NCI-H1417 (cell line): ENCODE data around the gene RCOR1.
"Not testable (repeated sequence)": the region's sequence is repeated elsewhere in the genome, so short reads cannot be mapped to it uniquely, and the experiment has no call there.

Experiments
- DNase-seq, 3 experiments: peaks; one replicate each; lab custom pipeline; 2025; lab: John Stamatoyannopoulos, UW

The RCOR1 gene

DNA sequence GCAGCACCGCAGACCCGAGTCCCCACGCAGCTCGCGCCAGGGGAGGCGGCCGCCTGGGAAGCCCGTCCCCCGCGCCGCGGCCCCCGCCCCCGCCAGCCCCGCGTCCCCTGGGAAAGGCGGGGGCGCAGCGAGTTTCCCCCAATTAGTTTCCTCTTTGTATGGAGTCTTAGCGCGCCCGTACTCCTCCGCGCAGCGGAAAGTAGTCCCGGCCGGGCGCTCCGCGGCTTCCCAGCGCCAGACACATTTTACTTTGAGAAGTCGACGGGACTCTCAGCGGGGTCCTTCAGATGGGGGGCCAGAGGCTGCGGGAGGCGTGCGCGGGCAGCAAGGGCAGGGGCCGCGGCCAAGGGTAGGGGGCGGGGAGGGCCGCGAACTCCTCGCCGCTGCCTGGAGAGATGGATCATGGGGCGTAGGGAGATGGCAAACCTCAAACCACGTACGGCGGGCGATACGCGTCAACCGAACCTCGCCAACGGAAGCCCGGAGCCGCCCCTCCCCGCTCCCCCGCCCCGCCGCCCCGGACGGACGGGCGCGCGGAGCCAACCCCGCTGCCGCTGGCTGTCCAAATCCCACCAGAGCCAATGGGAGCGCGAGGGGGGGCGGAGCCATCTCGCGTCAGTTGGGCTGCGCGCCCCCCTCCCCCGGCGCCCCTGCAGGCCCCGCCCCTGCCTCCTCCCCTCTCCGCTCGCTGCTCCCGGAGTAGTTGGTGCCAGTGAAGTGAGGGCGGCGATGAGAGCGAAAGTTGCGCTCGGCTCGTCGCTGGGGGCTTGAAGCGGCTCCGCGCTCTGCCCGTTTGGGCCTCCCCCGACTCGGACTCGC lies at the start of gene RCOR1:
RCOR1 (plus strand) TSS at position 706 of the 819 bp plus-strand sequence. CDS start 238 bp downstream, outside the sequence.
- DNase-seq = peak; percentile 98 to 99 (median 99)

DNA sequence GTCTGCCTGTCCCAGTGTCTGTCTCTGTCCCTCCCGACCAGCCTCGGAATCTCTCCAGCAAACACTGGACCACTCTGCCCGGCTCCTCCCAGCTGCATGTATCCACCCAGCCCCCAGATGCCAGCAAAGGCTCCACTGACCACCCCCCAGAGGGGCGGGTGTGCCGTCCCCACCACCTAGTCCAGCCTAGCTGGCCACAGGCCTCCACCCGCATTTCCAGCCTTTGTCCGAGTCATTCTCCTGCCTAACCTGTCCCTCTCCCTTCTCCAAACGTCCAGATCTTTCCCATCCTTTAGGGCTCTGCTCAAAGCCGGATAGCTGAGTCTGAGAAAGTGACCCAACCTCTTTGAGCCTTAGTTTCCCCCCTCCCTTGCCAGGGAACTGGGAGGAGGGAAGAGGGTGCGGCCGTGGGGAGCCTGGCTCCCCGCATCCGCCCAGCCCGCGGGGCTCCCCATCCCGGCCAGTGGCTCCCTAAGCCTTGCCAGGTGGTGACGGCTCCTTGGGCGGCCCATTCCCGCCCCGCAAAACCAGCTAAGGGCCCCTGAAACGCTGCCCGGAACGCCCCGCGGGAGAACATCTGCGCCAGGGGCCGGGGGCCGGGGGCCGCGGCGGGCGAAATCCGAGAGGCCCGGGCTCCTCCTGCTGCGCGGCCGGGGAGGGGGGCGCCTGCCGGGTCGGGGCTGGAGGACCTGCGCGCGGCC lies 48.3 kb upstream of the RCOR1 start:
- DNase-seq = peak in 2 of 3 experiments; percentile 14 to 22

GRCh38 chr14:102544747-102545460 lies 47.5 kb upstream of the RCOR1 start:
- DNase-seq = no peak

DNA sequence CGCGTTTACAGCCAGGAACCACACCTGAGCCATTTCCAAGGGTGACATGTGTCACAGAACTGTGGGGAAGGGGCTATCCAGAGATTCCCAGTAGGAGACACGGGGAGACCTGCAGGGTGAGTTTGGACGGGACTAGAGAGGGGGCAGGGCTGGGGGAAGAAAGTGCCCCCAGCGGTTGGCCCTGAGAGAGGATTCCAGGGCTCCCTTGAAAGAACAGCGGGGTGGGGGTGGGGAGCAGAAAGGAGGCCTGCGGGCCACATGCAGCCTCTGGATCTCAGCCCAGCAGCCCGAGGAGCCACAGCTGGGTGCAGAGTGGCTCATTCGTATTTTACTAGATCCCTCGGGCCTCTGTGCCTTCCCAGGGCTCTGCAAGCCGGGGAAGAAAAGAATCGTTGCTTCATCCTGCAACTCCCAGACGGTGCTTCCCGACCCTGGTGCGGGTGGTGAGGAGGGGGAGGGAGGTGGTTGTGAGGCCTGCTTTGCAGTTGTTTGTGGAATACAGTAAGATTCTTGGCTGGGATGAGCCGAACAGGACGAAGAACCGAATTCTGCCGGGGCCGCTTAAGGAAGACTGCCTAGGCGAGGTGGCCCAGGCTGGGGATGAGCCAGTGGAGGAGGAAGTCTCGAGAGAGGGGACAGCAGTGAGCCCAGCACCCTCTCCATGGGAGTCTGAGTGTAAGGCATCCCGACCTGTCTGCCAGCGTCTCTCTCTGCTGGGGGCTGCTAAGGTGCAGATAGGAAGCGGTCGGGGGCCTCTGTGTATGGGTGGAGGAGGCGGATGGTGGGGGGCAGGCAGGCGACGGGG lies 46.8 kb upstream of the RCOR1 start:
- no peak for DNase-seq

- DNase-seq = no peak
Measured at GRCh38 chr14:102548616-102549240, 43.7 kb upstream of the RCOR1 start.

GRCh38 chr14:102550927-102551401 lies 41.5 kb upstream of the RCOR1 start:
- DNase-seq = not testable (repeated sequence)

DNA sequence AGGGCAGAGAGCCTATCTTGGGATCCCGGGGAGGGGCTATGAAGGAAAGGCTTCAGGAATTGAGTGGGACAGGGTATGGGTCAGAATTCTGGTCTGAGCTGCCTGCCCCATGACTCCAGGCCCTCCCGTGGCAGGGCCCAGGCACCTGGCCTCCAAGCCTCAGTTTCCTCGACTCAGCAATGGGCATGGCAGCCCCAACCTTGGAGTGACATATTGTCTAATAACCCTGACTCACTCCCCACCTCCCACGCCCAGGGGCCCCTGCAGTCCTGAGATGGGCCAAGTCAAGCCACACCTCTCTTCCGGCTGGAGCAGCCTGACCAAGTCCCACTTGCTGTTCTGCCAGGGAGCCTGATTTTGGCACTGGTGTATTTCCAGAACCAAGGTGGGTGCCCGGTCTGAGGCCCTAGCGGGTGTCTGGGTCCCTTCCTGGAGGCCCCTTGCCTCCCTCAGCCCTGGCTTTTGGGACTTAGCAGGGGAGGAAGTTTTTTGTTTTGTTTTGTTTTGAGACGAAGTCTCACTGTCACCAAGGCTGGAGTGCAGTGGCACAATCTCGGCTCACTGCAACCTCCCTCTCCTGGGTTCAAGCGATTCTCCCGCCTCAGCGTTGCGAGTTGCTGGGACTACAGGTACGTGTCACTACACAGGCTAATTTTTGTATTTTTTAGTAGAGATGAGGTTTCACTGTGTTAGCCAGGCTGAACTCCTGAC lies 40.3 kb upstream of the RCOR1 start:
- no peak for DNase-seq

DNA sequence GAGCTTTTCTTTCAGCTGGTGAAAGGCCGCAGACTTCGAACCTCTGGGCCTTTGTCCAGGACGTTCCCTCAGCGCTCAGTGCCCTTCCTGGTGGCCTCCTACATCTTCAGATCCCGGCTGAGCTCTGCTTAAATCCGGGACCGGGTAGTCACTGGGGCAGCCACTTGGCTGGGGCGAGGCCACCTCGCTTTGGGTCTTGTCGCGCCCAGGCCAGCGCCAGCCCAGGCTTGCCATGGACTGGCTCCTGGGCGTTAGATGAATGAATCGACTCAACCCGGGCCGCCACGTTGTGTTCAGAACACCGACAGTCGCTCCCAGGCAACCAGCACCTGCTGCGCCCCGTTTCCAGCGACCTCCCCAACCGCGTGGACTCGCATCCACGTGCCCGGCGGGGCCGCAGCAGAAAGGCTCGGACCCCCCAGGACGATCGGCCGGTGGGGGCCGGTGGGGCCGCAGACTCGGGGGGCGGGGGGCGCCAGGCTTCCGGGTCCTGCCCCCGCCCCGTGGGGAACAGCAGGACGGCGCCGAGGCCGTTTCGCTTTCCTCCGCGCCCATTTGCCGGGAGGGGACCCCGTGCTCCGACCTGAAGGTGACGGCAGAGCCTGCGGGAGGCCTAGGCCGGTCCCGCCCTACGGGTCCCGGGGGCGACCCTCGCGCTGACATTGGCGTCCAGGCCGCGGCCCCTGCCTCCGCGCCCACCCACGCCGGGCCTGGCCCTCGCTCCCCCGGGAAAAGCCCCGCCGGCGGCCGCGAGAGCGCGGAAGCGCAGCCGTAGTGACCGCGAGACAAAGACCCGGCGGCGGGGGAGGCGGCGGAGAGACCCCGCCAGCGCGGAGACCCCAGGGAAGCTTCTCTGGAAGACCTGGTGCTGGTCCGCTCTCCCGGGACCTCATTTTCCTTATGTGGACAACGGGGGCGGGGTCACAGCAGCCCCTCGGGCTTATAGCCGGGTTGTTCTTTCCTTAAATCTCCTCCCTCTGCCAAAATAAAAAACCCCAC lies 37.3 kb upstream of the RCOR1 start:
- DNase-seq = peak; percentile 37 to 73 (median 65)

DNA sequence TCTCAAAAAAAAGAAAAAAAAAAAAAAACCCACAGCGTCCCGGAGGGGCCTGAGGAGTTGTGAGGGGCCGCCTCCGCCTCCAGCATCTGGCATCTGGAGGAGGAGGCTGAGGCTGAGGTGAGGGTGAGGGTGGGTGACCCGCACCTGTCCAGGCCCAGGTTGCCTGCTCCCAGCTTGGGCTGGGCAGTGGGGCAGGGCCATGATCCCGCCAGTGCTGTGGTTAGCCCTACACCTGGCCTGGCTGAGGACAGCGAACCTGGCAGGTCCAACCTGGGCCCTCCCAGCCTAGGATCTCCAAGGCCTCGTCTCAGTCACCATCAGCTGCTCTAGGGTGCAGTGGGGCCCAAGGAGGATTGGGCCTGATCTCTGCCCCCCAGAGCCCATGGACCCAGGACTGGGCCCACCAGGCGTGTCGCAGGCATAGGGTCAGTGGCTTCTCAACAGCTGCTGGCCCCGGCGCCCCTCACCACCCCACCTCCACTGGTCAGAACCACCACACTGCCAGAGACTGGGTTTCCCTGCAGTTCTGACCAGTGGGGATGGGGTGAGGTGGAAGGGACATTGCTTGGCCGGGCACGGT lies 36.3 kb upstream of the RCOR1 start:
- no peak for DNase-seq

GRCh38 chr14:102557434-102558226 lies 34.8 kb upstream of the RCOR1 start:
- no peak for DNase-seq

DNA sequence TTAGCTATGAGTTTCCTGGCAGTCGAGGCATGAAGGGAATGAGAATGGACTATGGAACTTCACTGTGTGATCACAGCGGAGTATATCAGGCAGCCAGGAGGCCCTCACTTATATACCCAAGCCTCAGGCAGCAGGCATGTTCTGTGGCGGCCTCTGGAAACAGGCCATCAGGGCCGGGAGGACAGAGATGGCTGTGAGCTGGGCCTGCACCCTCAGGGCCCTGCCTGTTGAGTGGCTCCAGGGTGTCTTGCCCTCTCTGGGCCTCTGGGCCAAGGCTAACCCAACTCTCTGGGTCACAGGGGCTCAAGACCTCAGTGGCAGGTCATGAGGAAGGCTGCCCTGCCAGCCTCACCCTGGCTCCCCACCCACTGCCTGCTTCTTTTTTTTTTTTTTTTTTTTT lies 33.9 kb upstream of the RCOR1 start:
- no peak for DNase-seq

GRCh38 chr14:102560458-102561261 lies 31.8 kb upstream of the RCOR1 start:
- no peak for DNase-seq

DNA sequence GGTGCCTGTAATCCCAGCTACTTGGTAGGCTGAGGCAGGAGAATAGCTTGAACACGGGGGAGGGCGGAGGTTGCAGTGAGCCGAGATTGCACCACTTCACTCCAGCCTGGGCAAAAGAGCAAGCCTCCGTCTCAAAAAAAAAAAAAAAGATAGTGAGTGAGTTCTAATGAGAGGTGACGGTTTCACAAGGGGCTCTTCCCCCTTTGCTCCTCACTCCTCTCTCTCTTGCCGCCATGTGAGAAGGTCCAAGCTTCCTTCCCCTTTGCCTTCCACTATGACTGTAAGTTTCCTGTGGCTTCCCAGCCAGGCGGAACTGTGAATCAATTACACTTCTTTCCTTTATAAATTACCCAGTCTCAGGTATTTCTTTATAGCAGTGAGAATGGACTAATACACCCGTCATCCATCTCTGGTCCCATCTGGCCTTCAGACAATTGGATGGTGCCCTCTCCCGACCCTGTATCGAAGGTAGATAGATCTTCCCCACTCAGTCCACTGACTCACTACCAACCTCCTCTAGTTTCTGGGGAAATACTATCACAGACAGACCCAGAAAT lies 27.0 kb upstream of the RCOR1 start:
- DNase-seq = no peak

GRCh38 chr14:102565959-102566358 lies 26.5 kb upstream of the RCOR1 start:
- DNase-seq = no peak

GRCh38 chr14:102568115-102568614 lies 24.3 kb upstream of the RCOR1 start:
- DNase-seq = no peak

DNA sequence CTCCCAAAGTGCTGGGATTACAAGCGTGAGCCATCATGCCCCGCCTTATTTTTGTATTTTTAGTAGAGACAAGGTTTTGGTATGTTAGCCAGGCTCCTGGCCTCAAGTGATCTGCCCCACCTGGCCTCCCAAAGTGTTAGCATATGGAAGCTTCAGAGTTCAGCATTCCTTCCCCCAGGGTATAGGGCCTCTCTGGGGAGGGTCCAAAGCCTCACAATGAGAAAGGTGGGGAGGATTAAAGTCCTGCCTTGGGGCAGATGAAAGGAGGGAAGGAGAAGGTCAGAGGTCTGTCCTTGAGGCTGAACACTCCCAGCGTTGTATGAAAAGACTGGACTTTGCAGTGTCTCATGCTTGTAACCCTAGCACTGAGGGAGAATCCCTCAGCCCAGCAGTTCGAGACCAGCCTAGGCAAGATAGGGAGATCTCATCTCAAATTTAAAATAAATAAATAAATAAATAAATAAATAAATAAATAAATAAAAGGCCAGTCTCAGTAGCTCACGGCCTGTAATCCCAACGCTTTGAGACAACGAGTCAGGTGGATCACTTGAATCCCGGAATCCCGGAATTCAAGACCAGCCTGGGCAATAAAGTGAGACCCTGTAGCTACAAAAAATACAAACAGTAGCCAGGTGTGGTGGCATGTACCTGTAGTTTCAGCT lies 22.0 kb upstream of the RCOR1 start:
- no peak for DNase-seq
